ENCODE results near the gene ZNF710.

GRCh38 chr15:90035840-90036230 is 34.7 kb downstream of the ZNF710 start:
- TF ChIP-seq POLR2A (IDR thresholded peaks at IDR 0.05; ENCODE audit: low read depth) (no peak), POLR2AphosphoS5 (IDR thresholded peaks at IDR 0.05) (no peak), CTCF (IDR thresholded peaks at IDR 0.05) (no peak)

All from esophagus muscularis mucosa (tissue), 3 donors.